NCI-H2107 (cell line): ENCODE data around the gene MAGOH.

Source experiments
- DNase-seq: peaks from one replicate; lab custom pipeline; 2025; lab: John Stamatoyannopoulos, UW

MAGOH gene

GRCh38 chr1:53270873-53271272, 32.6 kb upstream of the MAGOH start:
- no peak for DNase-seq

GRCh38 chr1:53270107-53270506, 31.8 kb upstream of the MAGOH start:
- no peak for DNase-seq

- no peak for DNase-seq
Observed at GRCh38 chr1:53267761-53268160, 29.4 kb upstream of the MAGOH start.

- DNase-seq, result no peak
Observed at GRCh38 chr1:53266038-53266437, 27.7 kb upstream of the MAGOH start.

GRCh38 chr1:53265581-53265980, 27.3 kb upstream of the MAGOH start:
- DNase-seq, result no peak

- no peak for DNase-seq
Observed at GRCh38 chr1:53264048-53264447, 25.7 kb upstream of the MAGOH start.

- no peak for DNase-seq
Observed at GRCh38 chr1:53262000-53262399, 23.7 kb upstream of the MAGOH start.

GRCh38 chr1:53260631-53261247, 22.4 kb upstream of the MAGOH start:
- DNase-seq, result no peak

GRCh38 chr1:53259932-53260331, 21.6 kb upstream of the MAGOH start:
- no peak for DNase-seq

- DNase-seq, result no peak
Observed at GRCh38 chr1:53258216-53258615, 19.9 kb upstream of the MAGOH start.

- DNase-seq, result no peak
Observed at GRCh38 chr1:53257454-53258081, 19.2 kb upstream of the MAGOH start.

- DNase-seq, result no peak
Observed at GRCh38 chr1:53256511-53257453, 18.5 kb upstream of the MAGOH start.

- no peak for DNase-seq
Observed at GRCh38 chr1:53255031-53255430, 16.7 kb upstream of the MAGOH start.

GRCh38 chr1:53254011-53254640, 15.8 kb upstream of the MAGOH start:
- DNase-seq, result no peak

GRCh38 chr1:53250325-53250724, 12.0 kb upstream of the MAGOH start:
- DNase-seq, result no peak

- DNase-seq, result no peak
Observed at GRCh38 chr1:53249706-53250105, 11.4 kb upstream of the MAGOH start.

- no peak for DNase-seq
Observed at GRCh38 chr1:53246261-53247134, 8.2 kb upstream of the MAGOH start.

- no peak for DNase-seq
Observed at GRCh38 chr1:53244141-53244540, 5.8 kb upstream of the MAGOH start.

- no peak for DNase-seq
Observed at GRCh38 chr1:53242381-53242780, 4.1 kb upstream of the MAGOH start.

- no peak for DNase-seq
Observed at GRCh38 chr1:53241828-53242227, 3.5 kb upstream of the MAGOH start.

GRCh38 chr1:53237638-53238037, 680 bp downstream of the MAGOH start:
- DNase-seq, result no peak

GRCh38 chr1:53220962-53221286, 17.4 kb downstream of the MAGOH start:
- DNase-seq, result no peak
